ENCODE results near the gene CAD.

DNA sequence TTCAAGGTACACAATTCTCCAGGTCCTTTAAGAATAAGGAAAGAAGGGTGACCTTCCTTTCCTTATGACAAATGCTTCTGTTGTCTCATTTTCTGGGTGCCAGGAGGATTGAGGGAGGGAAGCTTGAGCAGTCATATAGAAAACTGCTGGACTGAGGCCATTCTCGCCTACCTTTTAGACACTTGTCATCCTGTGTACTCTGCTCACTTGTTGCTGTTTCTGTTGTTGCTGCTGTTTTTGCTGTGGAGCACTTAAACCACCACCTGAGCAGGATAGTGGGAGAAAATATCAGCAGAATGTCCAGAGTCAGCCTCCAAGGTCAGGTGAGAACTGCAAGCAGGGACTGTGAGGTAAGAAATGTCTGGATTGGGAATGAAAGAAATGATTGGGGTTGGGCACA, 60.8 kb downstream of the CAD start:
- no peak for TF ChIP-seq POLR2A (IDR thresholded peaks at IDR 0.05; ENCODE audit: low read depth, low read length)
- TF ChIP-seq MAZ (IDR thresholded peaks at IDR 0.05; ENCODE audit: borderline replicate concordance, low read depth, low read length) = no peak
- TF ChIP-seq, protein P1, sequence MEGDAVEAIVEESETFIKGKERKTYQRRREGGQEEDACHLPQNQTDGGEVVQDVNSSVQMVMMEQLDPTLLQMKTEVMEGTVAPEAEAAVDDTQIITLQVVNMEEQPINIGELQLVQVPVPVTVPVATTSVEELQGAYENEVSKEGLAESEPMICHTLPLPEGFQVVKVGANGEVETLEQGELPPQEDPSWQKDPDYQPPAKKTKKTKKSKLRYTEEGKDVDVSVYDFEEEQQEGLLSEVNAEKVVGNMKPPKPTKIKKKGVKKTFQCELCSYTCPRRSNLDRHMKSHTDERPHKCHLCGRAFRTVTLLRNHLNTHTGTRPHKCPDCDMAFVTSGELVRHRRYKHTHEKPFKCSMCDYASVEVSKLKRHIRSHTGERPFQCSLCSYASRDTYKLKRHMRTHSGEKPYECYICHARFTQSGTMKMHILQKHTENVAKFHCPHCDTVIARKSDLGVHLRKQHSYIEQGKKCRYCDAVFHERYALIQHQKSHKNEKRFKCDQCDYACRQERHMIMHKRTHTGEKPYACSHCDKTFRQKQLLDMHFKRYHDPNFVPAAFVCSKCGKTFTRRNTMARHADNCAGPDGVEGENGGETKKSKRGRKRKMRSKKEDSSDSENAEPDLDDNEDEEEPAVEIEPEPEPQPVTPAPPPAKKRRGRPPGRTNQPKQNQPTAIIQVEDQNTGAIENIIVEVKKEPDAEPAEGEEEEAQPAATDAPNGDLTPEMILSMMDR (conservative IDR thresholded peaks at IDR 0.05; ENCODE audit: low read depth, low read length) = no peak
- no peak for TF ChIP-seq SMC3 (IDR thresholded peaks at IDR 0.05; ENCODE audit: low read depth, low read length)
- no peak for TF ChIP-seq FOS (IDR thresholded peaks at IDR 0.05; ENCODE audit: low read depth, low read length)
- no peak for TF ChIP-seq MXI1 (IDR thresholded peaks at IDR 0.05; ENCODE audit: borderline replicate concordance, low read depth, low read length)
- TF ChIP-seq BHLHE40 (IDR thresholded peaks at IDR 0.05; ENCODE audit: low read depth, low read length) = no peak
- TF ChIP-seq, protein P2, sequence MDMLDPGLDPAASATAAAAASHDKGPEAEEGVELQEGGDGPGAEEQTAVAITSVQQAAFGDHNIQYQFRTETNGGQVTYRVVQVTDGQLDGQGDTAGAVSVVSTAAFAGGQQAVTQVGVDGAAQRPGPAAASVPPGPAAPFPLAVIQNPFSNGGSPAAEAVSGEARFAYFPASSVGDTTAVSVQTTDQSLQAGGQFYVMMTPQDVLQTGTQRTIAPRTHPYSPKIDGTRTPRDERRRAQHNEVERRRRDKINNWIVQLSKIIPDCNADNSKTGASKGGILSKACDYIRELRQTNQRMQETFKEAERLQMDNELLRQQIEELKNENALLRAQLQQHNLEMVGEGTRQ (IDR thresholded peaks at IDR 0.05; ENCODE audit: low read depth, low read length) = no peak
- no peak for TF ChIP-seq CEBPB (IDR thresholded peaks at IDR 0.05; ENCODE audit: low read depth, low read length)
- no peak for TF ChIP-seq RCOR1 (IDR thresholded peaks at IDR 0.05; ENCODE audit: insufficient replicate concordance, low read length)
- TF ChIP-seq RAD21 (IDR thresholded peaks at IDR 0.05; ENCODE audit: low read length) = no peak
- TF ChIP-seq, protein P3, sequence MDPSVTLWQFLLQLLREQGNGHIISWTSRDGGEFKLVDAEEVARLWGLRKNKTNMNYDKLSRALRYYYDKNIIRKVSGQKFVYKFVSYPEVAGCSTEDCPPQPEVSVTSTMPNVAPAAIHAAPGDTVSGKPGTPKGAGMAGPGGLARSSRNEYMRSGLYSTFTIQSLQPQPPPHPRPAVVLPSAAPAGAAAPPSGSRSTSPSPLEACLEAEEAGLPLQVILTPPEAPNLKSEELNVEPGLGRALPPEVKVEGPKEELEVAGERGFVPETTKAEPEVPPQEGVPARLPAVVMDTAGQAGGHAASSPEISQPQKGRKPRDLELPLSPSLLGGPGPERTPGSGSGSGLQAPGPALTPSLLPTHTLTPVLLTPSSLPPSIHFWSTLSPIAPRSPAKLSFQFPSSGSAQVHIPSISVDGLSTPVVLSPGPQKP (IDR thresholded peaks at IDR 0.05; ENCODE audit: borderline replicate concordance, low read depth, low read length) = no peak
- no peak for TF ChIP-seq RFX5 (IDR thresholded peaks at IDR 0.05; ENCODE audit: low read depth, low read length)

Data from IMR-90 (cell line).